ENCODE results near the gene BIRC5. TPM values are rescaled to one million over a fixed set of nuclear protein-coding genes. Genes with fewer than 3 reads are reported as not detected.
"Not testable (repeated sequence)": the region's sequence is repeated elsewhere in the genome, so short reads cannot be mapped to it uniquely, and the experiment has no call there.

BIRC5 gene
- total RNA-seq, 2 donors from 2014 or later = 87.4 to 106 TPM

DNA sequence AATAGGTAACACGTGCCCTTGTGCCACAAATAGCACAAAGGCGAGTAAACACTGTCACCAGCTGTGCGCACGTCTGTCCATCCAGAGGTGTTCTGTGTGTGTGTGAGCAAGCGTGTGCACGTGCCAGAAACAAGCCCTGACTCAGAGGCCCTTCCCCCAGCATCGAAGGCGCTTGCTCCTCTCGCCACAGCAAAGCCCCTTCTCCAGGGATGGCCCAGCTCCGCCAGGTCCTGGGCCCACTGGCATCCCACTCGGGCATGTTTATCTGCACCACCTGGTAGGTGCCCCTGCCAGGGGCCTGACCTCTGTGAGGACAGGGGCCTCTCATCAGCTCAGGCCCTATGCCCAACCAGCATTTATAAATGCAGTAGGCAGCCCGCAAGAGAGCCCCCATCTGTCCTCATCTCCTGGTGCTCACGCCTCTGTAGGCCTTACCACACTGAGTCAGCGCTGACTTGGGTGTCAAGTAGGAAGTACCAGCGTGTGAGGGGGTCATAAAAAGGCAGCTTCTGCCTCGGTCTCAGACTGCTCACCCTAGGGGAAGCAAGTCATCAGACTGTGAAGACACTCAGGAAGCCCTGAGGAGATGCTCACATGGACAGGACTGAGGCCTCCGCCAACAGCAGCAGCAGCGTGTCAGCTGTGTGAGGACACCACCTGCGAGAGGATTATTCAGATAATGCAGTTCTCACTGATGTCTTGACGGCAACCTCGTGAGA, 28.1 kb downstream of the BIRC5 start:
- Mint-ChIP-seq H3K27ac (peak overlapping the region in 1 of 2 donors; percentile 70), H3K36me3 (no peaks in the 10 kb centered on the region), H3K9me3 (no peaks in the 10 kb centered on the region)
- DNase-seq (ENCODE audit: low spot score in 2 of 2) = no peak
- peak; percentile 37 to 53 for ATAC-seq

DNA sequence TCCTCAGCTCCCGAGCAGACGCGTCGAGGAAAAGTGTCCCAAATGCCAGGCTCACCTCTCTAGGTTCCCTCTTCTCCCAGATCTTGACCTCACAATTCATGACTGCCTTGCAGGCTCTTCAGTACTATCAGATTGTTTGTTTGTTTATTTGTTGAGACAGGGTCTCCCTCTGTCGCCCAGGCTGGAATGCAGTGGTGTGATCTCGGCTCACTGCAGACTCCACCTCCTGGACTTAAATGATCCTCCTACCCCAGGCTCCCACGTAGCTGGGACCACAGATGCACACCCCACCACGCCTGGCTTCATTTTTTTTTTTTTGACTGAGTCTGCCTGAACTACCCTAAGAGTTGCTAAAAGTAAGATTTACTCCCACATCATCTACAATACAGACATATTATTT, 33.3 kb downstream of the BIRC5 start:
- Mint-ChIP-seq H3K36me3 (no peaks in the 10 kb centered on the region), H3K27ac (peak overlapping the region in 1 of 2 donors; percentile 14), H3K9me3 (no peaks in the 10 kb centered on the region)
- no peak for DNase-seq (ENCODE audit: low spot score in 2 of 2)
- no peak for ATAC-seq

DNA sequence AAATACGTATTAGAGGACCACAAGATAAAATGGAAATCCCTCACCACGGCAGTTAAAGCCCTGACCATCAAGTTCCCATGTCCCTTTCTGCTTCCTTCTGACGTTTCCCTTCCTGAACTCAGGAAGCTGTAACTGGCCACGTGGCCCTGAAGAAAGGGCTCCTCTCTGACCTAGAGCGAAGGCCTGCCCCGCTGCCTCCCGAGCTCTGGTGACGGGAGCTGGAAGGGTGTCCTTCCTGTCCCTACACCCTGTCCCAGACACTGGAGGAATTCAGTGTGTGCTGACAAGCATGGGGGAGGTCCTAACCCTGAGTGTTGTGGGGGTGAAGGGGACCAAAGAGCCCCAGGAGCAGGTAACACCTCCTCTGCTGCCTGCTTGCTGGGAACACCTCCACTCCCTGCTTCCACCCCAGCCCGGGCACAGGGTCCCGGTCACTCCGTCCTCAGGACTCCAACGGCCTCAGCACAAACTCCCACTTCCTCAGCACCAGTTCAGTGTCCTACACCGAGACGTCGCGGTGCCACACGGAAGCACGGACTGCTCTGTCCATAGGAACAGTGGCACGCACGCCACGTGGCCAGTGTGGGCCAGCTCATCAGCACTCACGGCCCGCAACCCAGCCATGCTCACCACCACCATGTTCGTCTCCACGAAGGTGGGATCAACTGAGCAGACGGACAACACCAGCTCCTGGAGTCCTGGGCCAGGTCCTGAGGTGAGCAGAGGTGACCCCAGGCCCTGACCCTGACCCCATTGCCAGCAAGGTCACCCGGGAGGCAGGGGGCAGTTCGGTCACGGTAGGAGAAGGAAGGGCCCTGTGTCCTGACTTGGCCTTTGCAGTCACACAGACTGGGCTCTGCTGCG, 34.2 kb downstream of the BIRC5 start:
- DNase-seq (ENCODE audit: low spot score in 2 of 2) = no peak
- Mint-ChIP-seq H3K27ac (no peak overlapping the region), H3K9me3 (no peaks in the 10 kb centered on the region), H3K36me3 (no peaks in the 10 kb centered on the region)
- no peak for ATAC-seq

DNA sequence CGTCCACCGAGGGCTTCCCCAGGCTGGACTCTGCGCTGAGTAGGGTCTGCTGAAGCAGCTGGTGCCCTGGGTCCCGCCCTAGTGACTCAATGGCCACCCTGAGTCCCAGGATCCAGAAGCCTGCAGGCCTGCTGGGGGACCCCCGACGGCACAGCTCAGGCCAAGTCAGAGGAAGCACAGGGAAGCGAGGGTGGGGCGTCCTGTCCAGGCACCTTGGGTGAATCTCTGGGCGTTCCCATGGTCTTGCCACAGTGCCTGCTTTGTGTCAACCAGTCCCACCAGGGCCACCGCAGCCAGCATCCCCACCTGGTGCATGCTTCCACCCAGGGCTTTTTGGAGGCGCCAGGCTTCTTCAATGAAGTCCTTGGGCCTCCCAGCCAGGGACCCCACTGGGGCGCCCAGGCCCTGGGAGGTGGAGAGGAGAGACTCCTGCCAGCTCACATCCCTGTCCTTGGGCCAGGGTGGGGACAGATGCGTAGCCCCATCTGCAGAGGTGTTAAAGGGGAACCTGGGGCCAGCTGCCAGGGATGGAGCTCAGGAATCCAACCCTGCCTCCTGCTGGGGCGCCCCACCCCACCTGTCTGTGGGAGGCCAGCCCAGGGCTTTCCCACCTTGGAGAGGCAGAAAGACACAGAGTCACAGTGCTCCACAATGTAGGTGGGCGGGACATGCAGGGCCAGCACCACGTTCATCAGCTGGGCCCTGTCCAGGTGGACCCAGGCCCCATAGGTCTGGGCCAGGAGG, 35.2 kb downstream of the BIRC5 start:
- DNase-seq (ENCODE audit: low spot score in 2 of 2) = no peak
- ATAC-seq = no peak

DNA sequence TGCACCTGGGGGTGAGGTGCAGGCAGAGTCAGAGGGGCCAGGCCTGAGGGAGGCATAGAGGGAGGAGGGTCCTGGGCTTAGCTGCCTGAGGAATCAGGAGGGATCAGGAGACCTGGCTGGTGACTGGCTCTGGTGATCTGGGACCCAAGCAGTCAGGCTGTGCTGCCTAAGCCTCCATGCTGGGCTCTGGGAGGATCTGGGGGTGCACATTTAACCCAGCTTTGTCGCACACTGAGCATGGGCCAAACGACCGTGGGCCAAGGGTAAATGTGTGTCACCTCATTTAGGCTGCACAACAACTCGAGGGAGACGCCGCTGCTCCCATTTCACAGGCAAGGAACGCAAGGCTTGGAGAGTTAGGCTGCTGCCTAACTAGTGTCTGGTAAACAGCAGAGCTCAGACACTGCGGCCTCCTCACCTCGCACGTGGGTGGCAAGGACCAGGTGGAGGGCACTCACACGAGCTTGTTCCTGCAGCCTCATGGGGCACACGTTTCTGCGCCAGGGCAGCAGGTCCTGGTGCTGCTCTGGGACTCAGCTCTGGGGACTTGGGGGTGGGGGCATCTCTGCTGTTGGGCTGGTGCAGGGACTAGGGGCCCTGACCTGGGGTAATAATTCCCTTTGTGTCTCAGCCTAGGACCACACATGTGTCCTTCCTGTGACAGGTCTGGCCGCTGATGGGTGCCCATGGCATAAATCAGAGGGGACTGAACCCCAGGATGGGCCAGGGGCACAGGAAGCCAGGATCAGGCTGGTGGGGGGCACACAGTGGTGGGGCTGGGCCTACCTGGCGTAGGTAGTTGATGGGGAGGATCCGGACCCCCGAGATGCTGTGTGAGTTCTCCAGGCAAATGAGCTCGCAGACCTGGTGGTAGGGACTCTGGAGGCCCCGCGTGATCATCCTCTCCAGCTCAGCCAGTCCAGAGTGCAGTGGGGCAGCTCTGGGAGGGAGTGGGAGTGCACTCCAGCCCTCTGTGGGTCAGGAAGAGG, 36.1 kb downstream of the BIRC5 start:
- Mint-ChIP-seq H3K36me3 (no peaks in the 10 kb centered on the region), H3K9me3 (no peaks in the 10 kb centered on the region), H3K27ac (no peak overlapping the region)
- DNase-seq (ENCODE audit: low spot score in 2 of 2) (no peak), ATAC-seq (no peak)

More for the DNA sequence above, 35.2 kb downstream of the BIRC5 start:
- H3K36me3 Mint-ChIP-seq = no peaks in the 10 kb centered on the region
- H3K27ac Mint-ChIP-seq = no peak overlapping the region
- no peaks in the 10 kb centered on the region for H3K9me3 Mint-ChIP-seq

DNA sequence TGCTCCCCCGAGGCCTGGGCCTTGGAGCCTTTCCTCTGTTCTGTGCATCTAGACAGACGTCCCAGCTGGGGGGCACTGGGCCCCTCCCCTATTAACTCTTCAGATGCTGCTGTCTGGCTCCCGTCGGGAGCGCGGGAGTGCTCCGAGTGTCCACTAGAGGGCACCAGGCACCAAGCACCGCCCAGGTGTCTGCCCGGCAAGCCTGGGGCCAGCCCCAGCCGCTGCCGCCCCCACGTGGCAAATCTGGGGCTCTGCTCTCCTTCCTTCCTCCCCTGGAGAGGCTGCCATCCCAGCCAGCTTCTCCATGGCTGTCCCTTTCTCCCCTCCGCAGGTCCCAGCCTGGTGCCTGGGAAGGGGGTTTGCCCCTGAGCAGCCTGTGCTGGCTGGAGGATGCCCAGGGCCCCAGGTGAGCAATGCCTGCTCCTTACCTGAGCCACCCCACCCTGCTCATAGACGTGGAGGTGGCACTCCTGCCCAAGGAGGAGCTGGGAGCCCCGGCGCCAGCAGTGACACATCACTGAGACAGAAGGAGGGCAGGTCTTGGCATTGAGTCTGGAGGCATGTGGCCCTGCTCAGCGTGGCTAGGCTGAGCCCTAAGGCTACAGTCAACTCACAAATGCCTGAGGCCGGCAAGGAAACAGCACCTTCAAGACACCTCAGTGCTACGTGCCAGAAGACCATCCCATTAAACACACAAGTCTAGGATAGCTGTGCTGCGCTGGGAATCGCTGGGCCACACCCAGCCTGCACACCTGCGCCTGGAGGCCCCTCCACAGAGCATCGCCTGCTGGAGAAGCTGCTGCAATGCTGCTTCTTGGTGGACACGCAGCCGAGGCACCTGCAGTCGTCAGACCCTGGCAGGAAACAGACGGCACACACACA, 37.1 kb downstream of the BIRC5 start:
- DNase-seq (ENCODE audit: low spot score in 2 of 2) (peak; percentile 86 to 92), ATAC-seq (peak; percentile 74 to 82)
- Mint-ChIP-seq H3K27ac (peak overlapping the region; percentile 48 to 67), H3K36me3 (no peaks in the 10 kb centered on the region), H3K9me3 (no peaks in the 10 kb centered on the region)

DNA sequence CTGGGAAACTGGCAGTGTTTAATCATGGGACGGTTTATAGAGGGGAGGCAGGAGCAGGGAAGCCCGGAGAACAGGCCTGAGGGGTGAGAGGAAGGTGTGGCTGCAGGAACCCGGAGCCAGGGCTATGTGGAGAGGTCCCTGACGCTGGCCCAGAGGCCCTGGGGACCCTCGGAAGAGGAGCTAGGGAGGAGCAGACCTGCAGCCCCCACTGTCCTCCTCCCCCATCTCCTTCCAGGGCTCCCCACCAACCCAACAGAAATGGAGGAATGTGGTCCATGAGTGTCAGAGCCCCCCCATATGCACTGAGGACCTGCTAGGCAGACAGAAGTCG, 37.7 kb downstream of the BIRC5 start:
- peak in 1 of 2 donors; percentile 7 for ATAC-seq
- no peak for DNase-seq (ENCODE audit: low spot score in 2 of 2)
- no peaks in the 10 kb centered on the region for H3K36me3 Mint-ChIP-seq
- peak overlapping the region in 1 of 2 donors; percentile 67 for H3K27ac Mint-ChIP-seq
- H3K9me3 Mint-ChIP-seq = no peaks in the 10 kb centered on the region

DNA sequence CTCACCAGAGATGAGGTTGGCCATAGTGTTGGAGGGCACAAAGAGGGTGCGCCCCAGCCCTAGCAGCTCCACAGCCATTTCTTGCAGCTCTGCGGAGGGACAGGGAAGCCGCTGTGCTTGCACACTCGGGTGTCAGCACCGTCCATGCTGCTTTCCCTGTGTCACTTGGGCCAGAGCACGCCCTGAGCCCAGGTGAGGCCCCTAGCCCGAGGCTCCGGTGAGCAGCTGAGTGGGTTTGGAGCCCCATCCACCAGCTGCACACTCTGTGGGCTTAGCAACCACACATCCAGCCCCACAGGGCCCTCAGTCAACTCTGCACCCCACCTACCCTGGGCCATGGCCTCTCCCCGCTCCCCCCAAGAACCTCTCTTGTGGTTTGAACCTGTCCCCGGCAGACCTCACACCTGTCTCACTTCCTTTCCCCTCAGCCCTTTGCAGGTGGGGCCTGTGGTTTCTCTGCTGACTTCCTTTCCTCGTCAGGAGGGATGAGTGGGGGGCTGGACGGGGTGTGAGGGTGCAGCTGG, 38.1 kb downstream of the BIRC5 start:
- peak; percentile 23 to 25 for ATAC-seq
- peak in 1 of 2 donors; percentile 31 for DNase-seq (ENCODE audit: low spot score in 2 of 2)
- Mint-ChIP-seq H3K9me3 (no peaks in the 10 kb centered on the region), H3K36me3 (no peaks in the 10 kb centered on the region), H3K27ac (peak overlapping the region in 1 of 2 donors; percentile 35)

DNA sequence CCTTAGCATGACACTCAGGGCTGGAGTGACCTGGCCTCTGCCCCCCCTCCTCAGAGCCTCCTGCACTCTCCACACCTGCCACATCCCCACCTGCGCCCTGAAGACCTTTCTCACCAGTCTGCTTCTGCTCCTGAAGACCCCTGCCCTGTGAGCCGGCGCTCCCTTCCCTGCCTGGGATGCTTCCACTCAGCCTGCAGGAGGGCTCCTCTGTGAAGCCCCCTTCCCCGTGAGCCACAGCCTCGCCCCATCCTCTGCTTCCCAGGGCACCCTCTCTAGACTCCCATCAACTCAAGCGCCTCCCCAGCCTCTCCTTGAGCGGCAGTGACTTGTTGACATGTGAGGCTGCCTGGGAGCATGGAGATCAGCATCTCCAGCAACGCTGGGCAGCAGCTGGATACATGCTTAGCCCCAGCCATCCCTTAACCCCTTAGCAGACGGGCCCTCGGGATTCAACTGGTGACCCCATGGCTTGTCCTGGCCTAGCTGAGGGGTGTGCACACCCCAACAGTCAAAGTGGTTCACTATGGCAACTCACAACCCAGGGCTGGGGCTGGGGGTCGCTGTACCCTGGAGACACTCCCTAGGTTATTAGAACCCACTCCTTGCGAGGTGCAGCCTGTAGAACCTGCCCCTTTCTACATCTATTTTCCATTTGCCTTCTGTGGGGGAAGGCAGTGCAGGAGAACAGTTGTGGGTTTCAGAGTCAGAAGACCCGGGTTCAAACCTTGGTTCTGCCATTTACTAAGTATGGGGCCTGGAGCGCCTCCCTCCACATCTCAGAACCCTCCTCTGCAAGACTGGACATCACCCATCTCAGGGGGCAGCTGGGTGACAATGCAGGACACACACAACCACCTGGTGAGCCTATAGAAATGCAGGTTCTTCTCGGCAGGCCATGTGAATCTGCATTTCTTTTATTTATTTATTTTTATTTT, 38.9 kb downstream of the BIRC5 start:
- H3K9me3 Mint-ChIP-seq = no peaks in the 10 kb centered on the region
- ATAC-seq (no peak), DNase-seq (ENCODE audit: low spot score in 2 of 2) (no peak)
- H3K36me3 Mint-ChIP-seq = no peaks in the 10 kb centered on the region
- H3K27ac Mint-ChIP-seq = peak overlapping the region in 1 of 2 donors; percentile 35

DNA sequence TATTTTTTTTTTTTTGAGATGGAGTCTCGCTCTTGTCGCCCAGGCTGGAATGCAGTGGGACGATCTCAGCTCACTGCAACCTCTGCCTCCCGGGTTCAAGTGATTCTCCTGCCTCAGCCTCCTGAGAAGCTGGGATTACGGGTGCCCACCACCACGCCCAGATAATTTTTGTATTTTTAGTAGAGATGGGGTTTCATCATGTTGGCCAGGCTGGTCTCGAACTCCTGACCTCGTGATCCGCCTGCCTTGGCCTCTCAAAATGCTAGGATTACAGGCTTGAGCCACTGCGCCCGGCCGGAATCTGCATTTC, 39.5 kb downstream of the BIRC5 start:
- not testable (repeated sequence) for DNase-seq (ENCODE audit: low spot score in 2 of 2); H3K9me3 Mint-ChIP-seq; ATAC-seq; H3K36me3 Mint-ChIP-seq
- H3K27ac Mint-ChIP-seq = peak overlapping the region in 1 of 2 donors; percentile 84

DNA sequence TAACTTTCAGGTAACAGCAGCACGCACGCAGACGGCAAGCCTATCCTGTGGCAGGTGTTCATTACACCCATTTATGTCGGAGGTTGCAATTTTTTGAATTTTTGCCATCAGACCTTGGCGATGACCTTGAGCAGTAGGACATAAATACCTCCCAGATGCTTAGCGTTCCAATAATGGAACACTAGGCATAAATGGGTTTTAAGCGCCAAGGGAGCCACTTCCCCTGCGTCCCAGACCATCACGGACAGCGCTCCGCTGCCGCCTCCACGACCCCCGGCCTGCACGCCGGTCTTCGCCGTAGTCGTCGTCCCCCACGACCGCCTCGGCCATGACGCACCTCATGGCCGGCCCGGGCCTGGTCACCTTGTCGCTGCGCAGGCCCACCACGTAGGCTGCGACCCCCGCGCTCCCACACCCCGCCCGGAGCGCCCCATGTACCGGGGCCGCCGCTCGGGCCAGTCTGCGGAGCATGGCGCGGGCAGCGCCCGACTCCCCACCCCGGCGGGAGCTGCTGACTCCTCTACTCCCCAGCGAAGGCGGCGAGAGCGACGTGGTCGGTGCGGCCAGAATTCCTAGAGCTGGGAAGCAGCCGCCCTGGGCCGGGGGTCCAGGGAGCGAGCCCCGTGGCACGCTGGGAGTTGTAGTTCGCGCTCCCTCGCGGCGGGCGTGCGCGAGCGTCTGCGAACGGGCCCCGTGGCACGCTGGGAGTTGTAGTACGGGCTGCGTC, 40.1 kb downstream of the BIRC5 start:
- ATAC-seq (peak; percentile 62 to 70), DNase-seq (ENCODE audit: low spot score in 2 of 2) (peak; percentile 81 to 84)
- Mint-ChIP-seq H3K36me3 (no peaks in the 10 kb centered on the region), H3K9me3 (no peaks in the 10 kb centered on the region), H3K27ac (peak overlapping the region; percentile 69 to 84)

DNA sequence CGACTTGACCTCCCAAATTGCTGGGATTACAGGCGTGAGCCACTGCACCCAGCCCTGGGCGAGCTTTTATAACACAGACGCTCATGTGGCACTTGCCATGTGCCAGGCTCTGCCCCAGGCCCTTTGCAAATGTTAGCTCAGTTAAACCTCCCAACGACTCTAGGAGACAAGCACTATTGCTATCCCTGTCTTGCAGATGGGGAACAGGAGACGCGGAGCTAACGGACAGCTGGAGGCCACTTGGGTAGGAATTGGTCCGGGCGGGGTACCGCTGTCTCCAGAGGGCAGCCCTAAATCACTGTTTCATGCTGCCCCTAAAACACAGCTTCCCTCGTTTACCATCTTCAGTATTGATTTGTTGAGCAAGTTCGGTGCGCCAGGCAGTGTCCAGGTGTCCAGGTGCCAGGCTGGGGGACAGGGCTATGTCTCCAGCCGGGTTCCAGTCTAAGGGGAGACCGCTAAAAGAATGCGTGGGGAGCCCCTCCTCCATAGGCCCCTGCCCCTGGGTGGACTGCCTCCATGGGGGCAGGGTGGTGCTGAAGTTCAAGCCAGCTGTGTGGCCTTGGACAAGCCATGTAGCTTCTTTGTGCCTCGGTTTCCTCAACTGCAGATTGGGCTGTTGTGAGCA, 41.1 kb downstream of the BIRC5 start:
- no peak for ATAC-seq
- H3K9me3 Mint-ChIP-seq = no peaks in the 10 kb centered on the region
- no peaks in the 10 kb centered on the region for H3K36me3 Mint-ChIP-seq
- H3K27ac Mint-ChIP-seq = no peak overlapping the region
- DNase-seq (ENCODE audit: low spot score in 2 of 2) = no peak

DNA sequence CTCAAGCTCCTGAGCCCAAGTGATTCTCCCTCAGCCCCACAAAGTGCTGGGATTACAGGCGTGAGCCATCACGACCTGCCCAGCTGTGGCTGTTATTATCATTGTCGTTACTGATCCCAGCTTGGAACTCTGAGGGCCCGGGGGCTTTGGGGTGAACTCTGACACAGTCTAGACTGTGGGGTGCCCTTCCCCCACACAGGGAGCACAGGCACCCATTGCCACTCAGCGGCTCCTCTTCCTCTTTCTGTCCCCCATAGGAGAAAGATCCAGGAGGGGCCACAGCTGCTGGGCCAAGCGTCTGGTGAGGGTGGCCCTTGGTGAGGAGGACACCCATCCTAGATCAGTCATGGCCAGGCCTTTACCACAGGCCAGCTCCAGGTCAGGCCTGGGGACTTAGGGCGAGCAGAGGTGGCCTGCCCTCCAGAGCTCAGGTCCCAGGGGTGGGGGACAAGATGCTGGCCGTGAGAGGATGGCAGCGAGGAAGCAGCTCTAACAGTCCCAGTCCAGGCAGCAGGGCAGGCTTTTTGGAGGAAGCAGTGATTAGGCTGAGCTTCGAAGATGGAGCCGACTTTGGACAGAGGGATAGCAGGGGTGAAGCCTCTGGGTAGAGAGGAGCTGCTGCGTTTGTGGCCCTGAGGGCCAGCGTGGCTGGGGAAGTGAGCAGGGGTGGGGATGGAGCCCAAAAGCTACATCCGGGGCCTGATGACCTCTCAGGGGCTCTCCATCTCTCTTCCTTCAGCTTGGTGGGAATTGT, 42.1 kb downstream of the BIRC5 start:
- Mint-ChIP-seq H3K27ac (peak overlapping the region; percentile 35 to 36), H3K36me3 (no peaks in the 10 kb centered on the region), H3K9me3 (no peaks in the 10 kb centered on the region)
- no peak for DNase-seq (ENCODE audit: low spot score in 2 of 2)
- no peak for ATAC-seq

Measured in activated naive CD4-positive, alpha-beta T cell treated with anti-CD3 and anti-CD28 coated beads, Interleukin-2, amount 50 U/mL, for 72 hours (primary cell).